ENCODE measurements around the gene NRCAM.
"Not testable (repeated sequence)": the region's sequence is repeated elsewhere in the genome, so short reads cannot be mapped to it uniquely, and the experiment has no call there.

Gene NRCAM

GRCh38 chr7:108455998-108456677 is at the start of gene NRCAM:
NRCAM (minus strand) TSS chr7:108456436; CDS start chr7:108240064, 216,372 bp downstream.
- H3K4me3 ChIP-seq (ENCODE audit: low read depth, low read length), result peak within 1 kb of the TSS; percentile 60
- no peak for TF ChIP-seq CTCF (conservative IDR thresholded peaks at IDR 0.05; ENCODE audit: low read depth, low read length)
- DNase-seq (ENCODE audit: low read depth), result peak; percentile 34

DNA sequence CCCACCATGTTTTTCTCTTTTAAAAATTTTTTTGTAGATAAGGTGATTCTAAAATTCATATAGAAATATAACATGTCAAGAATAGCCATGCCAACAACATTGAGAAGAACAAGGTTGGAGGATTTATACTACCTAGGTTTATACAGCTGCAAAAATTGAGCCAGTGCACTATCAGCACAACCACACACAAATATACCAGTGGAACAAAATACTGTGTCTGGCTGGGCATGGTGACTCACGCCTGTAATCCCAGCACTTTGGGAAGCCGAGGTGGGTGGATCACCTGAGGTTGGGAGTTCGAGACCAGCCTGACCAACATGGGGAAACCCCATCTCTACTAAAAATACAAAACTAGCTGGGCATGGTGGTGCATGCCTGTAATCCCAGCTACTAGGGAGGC is 48.3 kb upstream of the NRCAM start:
- not testable (repeated sequence) for DNase-seq (ENCODE audit: low read depth)

DNA sequence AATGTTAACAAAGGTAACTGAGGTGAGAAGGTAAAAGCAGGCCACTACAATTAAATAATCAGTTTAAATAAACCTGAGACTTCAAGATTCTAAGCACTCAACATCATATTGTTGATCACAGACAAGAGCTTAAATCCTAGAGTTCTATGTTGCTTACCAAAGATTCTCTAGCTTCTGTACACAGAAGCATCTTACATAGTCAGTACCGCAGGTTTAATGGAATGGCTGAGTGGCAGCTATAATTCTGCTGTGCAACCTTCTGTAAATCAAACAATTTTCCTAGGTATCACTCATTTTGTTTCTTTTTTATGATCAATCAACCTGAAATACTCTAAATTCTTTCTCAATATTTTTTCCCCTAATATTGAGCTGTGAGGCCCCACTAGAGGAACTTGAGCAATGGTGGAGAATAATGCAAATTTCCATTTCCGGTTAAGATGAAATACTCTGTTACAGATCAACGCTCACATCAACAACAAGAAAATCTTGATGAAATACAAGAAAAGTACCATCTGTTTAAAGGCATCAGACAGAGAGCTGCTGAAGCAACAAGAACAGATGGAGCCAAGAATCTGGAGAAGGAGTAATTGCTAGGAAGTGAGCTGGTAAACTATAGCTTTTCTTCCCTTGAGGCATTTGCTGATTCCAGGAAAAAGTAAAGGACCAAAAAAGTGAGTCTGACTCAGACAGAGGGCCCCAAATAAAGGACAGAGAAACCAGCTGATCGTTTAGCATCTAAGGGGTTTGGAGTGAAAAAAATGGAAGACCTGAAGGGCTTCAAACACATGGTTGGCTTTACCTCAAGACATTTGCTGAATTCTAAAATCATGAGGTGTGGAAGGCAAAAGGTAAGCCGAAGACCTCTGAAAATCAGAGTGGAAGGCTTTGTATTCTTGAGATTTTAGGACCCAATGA is 47.1 kb upstream of the NRCAM start:
- H3K4me3 ChIP-seq (ENCODE audit: low read depth, low read length), result no peak overlapping the region
- TF ChIP-seq CTCF (conservative IDR thresholded peaks at IDR 0.05; ENCODE audit: low read depth, low read length), result no peak
- peak; percentile 47 for DNase-seq (ENCODE audit: low read depth)

More for the DNA sequence above, 48.3 kb upstream of the NRCAM start:
- not testable (repeated sequence) for H3K4me3 ChIP-seq (ENCODE audit: low read depth, low read length)

DNA sequence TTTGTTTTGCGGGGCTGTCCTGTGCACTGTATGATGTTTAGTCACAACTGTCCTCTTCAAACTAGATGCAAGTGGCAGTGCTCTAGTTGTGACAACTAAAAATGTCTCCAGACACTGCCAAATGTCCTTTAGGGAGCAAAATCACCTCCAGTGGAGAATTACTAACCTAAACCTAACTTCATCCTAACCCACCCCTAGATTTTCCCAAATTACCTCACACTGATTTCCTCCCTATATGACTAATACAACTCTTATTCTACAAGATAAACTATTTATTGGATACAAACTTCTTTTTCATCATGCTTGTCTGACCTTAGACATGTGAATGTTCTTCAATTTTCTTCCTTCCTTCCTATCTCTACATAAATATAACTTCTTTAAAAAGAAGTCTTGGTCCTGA is 43.3 kb upstream of the NRCAM start:
- no peak for TF ChIP-seq CTCF (conservative IDR thresholded peaks at IDR 0.05; ENCODE audit: low read depth, low read length)
- peak; percentile 4 for DNase-seq (ENCODE audit: low read depth)
- no peak overlapping the region for H3K4me3 ChIP-seq (ENCODE audit: low read depth, low read length)

DNA sequence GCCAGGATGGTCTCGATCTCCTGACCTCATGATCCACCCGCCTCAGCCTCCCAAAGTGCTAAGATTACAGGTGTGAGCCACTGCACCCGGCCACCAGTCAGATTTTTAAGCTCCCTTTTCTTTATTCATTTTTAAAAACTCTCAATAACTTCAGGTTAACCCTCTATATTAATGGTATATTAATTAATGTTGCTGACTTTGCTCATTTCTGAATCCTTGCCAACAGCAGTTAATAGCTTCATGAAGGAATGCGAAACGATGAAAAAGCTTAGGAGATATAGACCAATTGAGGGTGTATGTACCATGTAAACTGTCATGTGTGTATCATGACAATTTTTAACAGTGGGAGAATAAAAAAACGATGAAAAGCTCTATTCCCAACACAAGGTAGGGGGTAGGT is 42.2 kb upstream of the NRCAM start:
- H3K4me3 ChIP-seq (ENCODE audit: low read depth, low read length), result no peak overlapping the region
- no peak for DNase-seq (ENCODE audit: low read depth)
- TF ChIP-seq CTCF (conservative IDR thresholded peaks at IDR 0.05; ENCODE audit: low read depth, low read length), result no peak

- H3K4me3 ChIP-seq (ENCODE audit: low read depth, low read length), result no peak overlapping the region
- TF ChIP-seq CTCF (conservative IDR thresholded peaks at IDR 0.05; ENCODE audit: low read depth, low read length), result peak; percentile 75
- DNase-seq (ENCODE audit: low read depth), result peak; percentile 74
These were observed 41.0 kb upstream of the NRCAM start for GRCh38 chr7:108497082-108497725.

DNA sequence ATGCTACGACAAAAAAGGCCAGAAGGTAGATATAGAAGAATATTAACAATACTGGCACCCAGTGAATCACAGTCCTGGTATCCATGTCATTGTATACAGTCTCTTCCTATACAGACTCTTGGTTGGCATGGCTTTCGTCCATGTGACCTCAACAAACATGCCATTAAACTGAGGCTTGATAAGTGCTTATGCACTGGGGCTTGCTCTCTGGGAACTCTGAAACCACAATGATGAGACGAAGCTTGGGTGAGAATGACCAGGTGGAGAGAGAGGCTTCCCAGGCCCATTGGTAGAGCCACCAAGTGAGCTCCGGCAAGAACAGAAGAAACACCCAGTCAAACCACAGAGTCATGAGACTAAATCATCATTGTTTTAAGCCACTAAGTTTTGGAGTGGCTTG is 36.5 kb upstream of the NRCAM start:
- no peak overlapping the region for H3K4me3 ChIP-seq (ENCODE audit: low read depth, low read length)
- TF ChIP-seq CTCF (conservative IDR thresholded peaks at IDR 0.05; ENCODE audit: low read depth, low read length), result no peak
- no peak for DNase-seq (ENCODE audit: low read depth)
